NCI-H526 treated with DMSO at 0.1 percent for 48 hours (cell line): Measurements from ENCODE around the gene RPAP2.
"Not testable (repeated sequence)": the region's sequence is repeated elsewhere in the genome, so short reads cannot be mapped to it uniquely, and the experiment has no call there.

ENCODE experiments used
- DNase-seq: peaks from one replicate; lab custom pipeline; 2025; lab: John Stamatoyannopoulos, UW

The RPAP2 gene

DNA sequence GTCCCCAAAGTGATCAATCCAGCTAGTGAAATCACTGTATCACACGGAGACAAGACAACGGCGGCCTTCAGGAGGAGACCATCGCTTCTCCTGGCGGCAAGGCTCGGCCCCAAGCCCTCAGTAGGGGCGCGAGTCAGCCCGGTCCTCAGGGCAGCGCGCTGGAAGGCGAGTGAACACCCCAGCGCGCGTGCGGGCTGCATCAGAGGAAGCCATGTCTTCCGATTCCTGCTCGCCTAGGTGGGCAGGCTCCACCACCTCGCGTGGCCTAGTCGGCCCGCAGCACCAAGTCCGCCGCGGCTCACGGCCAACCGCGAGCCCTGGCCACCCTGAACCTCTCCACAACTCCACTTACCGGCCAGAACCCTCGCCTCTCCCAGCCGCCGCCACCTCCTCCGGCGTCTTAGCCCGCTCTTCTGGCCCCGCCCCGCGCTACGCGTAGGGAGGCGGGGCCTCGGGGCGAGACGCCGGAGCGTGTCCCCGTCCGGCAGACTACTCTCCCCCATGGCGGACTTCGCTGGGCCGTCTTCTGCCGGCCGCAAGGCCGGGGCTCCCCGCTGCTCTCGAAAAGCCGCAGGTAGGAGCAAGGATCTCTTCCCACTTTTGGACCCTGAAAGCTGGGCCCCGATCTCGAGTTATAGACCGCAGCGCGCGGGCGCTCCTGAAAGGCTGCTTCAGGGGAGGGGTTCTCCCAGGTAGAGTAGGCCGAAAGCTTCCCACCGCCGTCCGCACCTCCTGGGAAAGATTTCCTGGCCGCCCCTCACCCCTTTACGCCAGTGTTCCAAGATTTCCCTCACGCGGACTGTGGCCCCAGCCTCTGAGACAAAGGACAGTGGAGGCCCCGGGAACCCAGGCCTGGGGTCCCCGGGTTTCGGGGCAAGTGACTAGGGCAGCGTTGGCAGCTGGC, at the start of gene RPAP2, which contains the start of gene GLMN:
Gene RPAP2 (plus strand): TSS at position 487 of the 904 bp plus-strand sequence. CDS start 15 bp downstream, at position 502.
Gene GLMN (minus strand): TSS at position 415 of the 904 bp plus-strand sequence. CDS start 988 bp downstream, outside the sequence.
- DNase-seq: peak; percentile 92

DNA sequence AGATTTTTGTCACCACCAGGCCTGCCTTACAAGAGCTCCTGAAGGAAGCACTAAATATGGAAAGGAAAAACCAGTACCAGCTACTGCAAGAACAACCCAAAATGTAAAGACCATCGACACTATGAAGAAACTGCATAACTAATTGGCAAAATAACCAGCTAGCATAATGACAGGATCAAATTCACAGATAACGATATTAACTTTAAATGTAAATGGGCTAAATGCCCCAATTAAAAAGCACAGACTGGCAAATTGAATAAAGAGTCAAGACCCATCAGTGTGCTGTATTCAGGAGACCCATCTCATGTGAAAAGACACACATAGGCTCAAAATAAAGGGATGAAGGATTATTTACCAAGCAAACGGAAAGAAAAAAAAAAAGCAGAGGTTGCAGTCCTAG, 44.1 kb upstream of the RPAP2 start:
- DNase-seq: not testable (repeated sequence)

GRCh38 chr1:92259350-92259749, 39.5 kb upstream of the RPAP2 start:
- DNase-seq: no peak

DNA sequence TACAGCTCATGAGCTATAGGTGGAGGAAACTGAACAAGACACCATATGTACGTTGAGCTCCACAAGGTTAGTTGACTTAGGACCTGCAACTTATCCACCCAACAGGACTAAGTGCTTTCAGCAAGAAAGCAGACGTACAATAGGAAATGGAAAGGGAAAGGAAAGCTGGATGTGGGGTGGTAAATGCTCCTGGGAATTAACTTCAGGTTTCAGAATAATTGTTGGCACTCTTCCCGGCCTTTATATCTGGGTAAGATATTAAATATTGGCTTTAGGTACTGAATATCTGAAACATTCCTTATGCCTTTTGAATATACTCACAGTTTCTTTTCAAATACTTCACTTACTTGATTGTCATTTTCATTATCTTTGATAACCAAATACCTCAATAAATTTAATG, 36.3 kb upstream of the RPAP2 start:
- DNase-seq: no peak

GRCh38 chr1:92273039-92273438, 25.8 kb upstream of the RPAP2 start:
- no peak for DNase-seq

- DNase-seq: no peak
Measured at GRCh38 chr1:92274939-92275338, 23.9 kb upstream of the RPAP2 start.

GRCh38 chr1:92276082-92276481, 22.8 kb upstream of the RPAP2 start:
- no peak for DNase-seq

DNA sequence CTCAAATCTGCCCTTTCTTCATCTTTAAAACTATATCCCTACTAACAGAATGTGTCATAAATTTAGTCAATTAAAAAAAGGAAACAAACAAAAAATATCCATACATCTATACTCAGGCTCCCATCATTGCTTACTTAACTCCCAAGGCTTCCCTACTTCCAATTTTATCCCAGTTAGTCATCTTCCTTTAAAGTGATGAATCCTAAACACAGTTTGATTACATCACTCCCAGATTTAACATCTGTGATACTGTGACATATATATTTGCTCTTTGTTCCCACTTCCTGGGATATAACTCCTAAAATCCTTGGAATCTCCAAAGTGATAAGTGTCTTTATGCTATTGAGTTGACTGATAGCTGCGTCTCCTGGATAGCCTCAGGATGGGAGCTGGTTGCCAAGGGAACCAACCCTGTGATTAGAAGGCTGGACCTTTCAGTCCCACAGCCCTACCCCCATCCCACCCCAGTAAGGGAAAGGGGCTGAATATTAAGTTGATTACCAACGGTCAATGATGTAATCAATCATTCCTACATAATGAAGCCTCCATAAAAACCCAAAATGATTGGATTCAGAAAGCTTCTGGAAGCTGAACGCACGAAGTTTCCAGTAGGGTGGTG, 21.6 kb upstream of the RPAP2 start:
- DNase-seq: no peak

- DNase-seq: not testable (repeated sequence)
Measured at GRCh38 chr1:92279781-92280180, 19.1 kb upstream of the RPAP2 start.

DNA sequence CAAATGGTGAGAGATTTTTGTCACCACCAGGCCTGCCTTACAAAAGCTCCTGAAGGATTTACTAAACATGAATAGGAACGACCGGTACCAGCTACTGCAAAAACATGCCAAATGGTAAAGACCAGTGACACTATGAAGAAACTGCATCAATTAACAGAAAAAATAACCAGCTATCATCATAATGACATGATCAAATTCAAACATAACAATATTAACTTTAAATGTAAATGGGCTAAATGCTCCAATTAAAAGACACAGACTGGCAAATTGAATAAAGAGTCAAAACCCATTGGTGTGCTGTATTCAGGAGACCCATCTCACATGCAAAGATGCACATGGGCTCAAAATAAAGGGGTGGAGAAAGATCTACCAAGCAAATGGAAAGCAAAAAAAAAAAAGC, 17.4 kb upstream of the RPAP2 start:
- DNase-seq: not testable (repeated sequence)

GRCh38 chr1:92291372-92291999, 7.4 kb upstream of the RPAP2 start:
- DNase-seq: peak; percentile 59

DNA sequence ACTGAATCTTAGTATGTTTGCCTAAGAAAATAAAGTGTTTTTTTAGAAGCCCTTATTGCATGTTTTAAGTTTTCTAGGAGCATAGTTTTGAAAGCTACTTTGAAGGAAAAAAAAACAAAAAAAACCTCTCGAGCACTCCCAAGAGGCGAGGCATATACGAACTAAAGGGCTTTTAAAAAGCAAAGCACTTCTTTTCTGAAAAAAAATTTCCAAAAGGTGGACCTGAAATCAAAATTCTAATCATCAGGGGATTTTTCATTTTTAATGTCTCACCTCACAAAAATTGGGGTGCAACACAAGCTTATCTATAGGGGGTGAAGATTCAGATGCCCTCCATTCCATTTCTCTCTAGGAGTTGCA, 666 bp upstream of the RPAP2 start:
- DNase-seq: no peak

DNA sequence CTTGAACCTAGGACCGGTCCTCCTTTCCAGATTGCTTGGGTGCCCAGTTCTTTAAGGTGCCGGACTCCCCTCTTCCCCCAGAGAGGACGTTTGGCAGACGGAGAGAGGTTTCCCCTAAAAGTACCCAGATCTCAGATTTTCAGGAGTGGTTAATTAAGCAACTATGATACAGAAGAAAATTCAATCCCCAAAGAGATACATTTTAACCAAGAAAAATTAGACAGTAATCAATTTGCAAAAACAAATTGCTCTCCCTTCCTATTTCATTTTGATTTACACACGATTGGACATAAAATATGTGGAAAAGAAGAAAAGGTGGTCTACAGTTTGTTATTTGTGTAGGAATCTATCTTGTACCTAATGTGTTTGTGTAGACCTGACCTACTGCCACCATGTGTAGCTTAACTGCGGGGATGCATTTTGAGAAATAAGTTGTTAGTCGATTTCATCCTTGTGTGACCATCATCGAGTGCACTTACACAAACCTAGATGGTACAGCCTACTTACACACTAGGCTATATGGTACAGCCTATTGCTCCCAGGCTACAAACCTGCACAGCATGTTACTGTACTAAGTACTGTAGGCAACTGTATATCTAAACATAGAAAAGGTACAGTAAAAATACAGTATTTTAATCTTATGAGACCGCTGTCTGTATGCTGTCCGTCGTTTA, 755 bp downstream of the RPAP2 start:
- no peak for DNase-seq

GRCh38 chr1:92301021-92301420, 2.2 kb downstream of the RPAP2 start:
- no peak for DNase-seq

- DNase-seq: no peak
Measured at GRCh38 chr1:92306020-92306419, 7.2 kb downstream of the RPAP2 start.

DNA sequence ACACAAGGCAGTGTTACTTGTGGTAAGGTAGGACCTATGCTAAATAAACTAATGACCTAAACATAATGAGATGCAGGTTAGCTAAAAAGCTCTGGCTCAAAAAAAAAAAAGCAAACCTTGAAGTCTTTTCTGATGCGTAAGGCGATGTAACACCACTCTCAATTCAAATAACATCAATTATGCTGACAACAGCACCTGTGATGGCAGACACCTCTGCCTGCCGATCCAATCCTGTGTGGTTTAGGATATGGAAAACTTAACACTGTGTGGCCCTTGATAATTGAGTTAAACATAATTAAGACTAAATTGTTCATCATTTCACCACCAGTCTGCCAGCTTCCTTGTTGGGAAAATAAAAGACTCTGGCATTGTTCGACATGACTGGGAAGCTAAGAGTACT, 9.1 kb downstream of the RPAP2 start:
- no peak for DNase-seq

DNA sequence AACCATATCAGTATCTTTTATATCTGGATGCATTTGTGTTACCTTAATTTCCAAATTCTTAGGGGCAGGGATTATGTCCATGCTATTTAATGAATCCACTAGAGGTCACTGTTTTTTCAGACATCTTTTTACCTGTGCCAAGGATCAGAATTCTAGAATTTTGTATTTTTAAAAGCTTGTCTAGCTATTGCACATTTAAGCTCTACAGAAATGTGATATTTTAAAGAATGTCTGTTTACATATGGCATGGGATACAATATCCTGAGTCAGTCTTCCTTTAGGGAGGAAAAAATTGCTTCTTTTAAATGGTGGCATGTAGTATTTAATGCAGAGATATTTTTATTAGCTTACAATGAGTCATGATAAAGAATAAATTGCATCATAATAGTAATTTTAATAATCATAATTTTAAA, 11.3 kb downstream of the RPAP2 start:
- peak; percentile 24 for DNase-seq

GRCh38 chr1:92314024-92314423, 15.2 kb downstream of the RPAP2 start:
- DNase-seq: no peak

- DNase-seq: no peak
Measured at GRCh38 chr1:92315766-92316599, 17.1 kb downstream of the RPAP2 start.

- no peak for DNase-seq
Measured at GRCh38 chr1:92317836-92318493, 19.1 kb downstream of the RPAP2 start.
